ENCODE measurements around the gene KANK3.
"Not testable (repeated sequence)": the region's sequence is repeated elsewhere in the genome, so short reads cannot be mapped to it uniquely, and the experiment has no call there.

Gene KANK3

DNA sequence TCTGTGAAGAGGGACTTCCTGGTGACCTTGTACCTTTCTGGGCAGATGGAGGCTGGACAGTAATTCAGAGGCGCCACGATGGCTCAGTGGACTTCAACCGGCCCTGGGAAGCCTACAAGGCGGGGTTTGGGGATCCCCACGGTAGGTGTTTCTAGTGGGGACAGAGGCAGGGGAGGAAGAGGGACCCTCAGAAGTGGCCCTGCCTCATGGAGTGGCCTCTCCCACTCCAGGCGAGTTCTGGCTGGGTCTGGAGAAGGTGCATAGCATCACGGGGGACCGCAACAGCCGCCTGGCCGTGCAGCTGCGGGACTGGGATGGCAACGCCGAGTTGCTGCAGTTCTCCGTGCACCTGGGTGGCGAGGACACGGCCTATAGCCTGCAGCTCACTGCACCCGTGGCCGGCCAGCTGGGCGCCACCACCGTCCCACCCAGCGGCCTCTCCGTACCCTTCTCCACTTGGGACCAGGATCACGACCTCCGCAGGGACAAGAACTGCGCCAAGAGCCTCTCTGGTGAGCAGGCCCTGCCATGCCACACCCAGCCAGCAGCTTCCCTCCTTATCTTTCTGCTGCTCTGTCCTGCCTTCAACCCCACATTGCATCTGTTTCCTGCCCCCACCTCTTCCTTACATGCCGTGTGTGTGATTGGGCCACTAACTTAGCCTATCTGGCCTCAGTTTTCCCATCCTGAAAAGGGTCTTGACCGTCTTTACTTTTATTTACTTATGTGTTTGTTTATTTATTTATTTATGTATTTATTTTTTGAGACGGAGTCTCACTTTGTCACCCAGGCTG, 28.1 kb upstream of the KANK3 start:
- DNase-seq, result no peak

DNA sequence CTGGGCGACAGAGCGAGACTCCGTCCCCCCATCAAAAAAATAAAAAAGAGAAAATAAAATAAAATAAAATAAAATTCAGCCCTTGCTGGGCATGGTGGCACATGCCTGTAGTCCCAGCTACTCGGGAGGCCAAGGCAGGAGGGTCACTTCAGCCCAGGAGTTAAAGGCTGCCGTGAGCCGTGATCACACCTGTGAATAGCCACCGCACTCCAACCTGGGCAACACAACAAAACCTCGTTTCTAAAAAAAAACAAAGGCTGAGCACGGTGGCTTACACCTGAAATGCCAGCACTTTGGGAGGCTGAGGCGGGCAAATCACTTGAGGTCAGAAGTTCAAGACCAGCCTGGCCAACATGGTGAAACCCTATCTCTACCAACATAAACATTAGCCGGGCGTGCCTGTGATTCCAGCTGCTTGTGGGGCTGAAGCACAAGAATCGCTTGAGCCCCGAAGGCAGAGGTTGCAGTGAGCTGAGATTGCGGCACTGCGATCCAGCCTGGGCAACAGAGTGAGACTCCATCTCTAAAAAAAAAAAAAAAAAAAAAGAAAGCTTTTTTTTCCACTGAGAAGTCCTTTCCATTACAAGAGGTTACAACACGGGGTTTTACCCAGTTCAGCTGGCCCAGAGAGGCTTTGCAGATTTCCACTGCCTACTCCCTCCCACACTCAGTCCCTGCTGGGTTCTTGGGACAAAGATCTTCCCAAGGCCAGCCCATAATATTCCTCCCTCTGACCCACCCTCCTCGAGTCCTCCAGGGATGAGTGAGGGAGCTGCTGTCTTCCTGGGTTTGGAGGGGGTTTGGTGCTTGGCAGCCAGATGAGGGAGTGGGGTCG, 27.3 kb upstream of the KANK3 start:
- DNase-seq, result no peak

DNA sequence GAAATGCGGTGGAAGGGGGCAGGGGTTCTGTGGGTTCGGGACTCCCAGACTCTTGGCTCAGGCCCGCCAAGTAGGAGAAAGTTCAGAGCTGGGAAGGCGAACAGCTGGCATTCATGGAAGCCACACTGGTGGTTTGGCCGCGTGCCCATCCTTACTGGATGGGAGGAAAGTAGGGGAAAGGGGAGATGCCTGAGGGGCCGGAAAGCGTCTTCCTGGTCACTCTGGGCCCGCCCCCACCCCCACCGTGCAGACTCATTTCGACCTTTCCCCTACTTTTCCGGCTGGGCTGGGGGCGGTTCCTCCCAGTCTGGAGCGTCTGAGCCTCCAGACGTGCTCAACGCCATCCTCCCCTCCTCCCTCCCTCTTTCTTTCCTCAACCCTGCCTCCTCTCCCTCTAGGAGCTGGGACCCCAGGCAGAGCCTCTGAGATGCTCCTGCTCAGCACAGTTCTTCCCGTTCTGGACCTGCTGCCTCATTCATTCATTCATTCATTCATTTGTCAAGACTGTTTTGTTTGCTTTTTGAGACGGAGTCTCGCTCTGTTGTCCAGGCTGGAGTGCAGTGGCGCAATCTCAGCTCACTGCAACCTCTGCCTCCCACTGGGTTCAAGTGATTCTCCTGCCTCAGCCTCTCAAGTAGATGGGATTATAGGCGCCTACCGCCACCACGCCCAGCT, 24.4 kb upstream of the KANK3 start:
- peak; percentile 76 for DNase-seq

DNA sequence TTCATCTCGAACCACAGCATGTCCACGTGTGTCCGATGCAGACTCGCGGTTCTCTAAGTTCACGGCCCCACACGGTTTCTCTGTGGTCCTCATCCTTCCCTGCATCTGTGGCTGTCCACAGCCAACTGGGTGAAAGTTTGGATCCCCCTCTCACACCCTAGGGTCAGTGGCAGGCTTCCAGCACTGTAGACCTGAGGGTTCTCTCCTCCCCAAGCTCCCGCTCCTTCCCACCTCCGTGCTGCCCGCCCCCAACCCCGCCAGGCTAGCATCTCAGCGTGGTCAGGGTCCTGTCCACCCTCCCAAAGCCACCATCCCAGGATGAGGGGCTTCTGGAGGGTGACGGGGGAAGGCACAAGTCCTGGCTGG, 23.9 kb upstream of the KANK3 start:
- no peak for DNase-seq

DNA sequence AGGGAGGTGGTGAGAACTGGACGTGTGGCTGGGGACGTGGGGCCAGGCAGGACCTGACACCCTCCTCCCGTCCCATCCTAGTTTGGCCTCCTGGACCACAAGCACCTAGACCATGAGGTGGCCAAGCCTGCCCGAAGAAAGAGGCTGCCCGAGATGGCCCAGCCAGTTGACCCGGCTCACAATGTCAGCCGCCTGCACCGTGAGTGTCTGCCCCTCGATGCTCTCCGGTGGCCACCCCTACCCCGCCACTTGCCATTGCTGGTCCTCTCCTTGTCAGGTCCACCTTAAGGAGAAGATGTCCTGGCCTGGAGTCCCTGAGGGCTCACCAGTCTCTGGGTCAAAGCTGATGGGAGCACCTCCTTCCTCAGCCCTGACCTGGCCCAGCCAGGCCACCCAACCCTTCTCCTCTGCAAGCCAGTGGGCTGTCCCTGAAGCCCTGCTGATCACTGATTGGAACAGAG, 23.1 kb upstream of the KANK3 start:
- no peak for DNase-seq

DNA sequence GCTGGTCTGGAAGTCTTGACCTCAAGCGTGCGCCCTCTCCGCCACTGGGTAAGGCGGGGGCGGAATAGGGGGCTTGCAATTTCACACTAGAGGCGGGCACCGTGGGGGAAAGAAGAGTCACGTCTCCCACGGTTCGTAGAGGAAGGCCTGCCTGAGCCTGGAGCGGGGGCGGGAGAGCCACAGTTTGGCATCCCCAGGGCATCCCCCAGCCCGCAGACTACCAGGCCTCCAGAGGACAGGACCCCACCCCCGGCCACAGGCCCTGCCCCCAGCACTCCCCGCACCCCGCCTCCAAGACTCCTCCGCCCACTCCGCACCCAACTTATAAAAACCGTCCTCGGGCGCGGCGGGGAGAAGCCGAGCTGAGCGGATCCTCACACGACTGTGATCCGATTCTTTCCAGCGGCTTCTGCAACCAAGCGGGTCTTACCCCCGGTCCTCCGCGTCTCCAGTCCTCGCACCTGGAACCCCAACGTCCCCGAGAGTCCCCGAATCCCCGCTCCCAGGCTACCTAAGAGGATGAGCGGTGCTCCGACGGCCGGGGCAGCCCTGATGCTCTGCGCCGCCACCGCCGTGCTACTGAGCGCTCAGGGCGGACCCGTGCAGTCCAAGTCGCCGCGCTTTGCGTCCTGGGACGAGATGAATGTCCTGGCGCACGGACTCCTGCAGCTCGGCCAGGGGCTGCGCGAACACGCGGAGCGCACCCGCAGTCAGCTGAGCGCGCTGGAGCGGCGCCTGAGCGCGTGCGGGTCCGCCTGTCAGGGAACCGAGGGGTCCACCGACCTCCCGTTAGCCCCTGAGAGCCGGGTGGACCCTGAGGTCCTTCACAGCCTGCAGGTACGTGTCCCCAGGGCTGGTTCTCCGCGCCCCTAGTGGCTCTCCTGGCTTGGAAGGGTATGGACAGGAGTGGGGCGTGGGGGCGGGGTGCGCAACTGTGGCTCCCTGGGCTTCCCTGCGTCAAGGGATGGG, 21.0 kb upstream of the KANK3 start, which contains the start of gene ANGPTL4:
TSS of gene ANGPTL4 (plus strand) at position 353 of the 969 bp plus-strand sequence. CDS start at position 520, 167 bp downstream.
- peak; percentile 81 for DNase-seq

DNA sequence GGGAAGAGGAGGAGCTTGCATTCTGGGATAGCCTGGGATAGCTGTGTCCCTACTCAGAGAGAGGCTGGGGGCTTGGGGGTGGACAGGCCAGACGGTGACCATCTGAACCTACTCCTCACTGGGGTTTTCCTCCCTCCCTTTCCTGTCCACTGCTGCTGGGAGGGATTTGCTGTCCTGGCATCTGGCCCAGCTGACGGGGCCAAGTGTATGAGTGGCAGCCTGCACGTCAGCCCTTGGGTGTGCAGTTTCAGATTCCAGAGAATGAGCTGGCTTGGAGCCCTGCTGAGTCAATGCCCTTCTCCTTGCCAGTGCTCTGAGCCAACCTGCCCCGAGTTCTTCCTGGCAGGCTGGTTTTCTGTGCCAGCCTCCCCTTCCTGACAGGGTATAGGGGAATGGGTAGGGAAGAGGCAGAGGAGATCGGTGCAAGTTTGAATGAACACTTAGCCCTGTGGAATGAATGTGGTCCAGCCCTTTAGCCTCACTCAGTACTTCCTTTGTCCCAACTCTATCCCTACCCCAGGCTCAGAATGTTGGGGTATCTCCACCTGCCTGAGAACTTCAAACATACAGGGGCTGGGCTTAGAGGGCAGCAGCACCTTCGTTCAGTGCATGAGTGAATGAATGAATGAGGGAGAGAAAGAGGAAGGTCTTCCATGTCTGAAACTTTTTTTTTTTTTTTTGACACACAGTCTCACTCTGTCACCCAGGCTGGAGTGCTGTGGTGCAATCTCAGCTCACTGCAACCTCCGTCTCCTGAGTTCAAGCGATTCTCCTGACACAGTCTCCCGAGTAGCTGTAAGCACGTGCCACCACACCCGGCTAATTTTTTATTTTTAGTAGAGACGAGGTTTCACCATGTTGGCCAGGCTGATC, 19.1 kb upstream of the KANK3 start:
- DNase-seq, result peak; percentile 42

DNA sequence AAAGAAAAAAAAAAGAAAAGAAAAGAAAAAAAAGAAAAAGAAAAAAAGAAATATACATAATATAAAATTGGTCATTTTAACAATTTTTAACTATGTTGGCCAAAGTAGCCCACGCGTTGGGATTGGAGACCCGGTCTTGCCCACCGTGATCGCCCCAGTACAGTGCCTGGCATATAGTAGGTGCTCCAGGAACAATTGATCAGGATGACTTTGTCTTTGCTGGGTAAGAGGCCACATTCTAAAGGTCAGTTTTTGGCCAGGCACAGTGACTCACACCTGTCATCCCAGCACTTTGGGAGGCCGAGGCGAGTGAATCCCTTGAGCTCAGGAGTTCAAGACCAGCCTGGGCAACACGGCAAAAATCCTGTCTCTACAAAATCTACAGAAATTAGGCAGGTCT, 17.1 kb upstream of the KANK3 start:
- DNase-seq, result no peak

DNA sequence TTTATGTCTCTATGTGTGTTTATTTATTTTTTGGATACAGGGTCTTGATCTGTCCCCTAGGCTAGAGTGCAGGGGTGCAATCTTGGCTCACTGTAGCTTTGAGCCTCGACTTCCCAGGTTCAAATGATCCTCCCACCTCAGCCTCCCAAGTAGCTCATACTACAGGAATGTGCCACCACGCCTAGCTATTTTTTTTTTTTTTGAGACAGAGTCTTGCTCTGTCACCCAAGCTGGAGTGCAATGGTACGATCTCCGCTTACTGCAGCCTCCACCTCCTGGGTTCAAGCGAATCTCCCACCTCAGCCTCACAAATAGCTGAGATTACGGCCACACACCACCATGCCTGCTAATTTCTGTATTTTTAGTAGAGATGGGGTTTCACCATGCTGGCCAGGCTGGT, 15.9 kb upstream of the KANK3 start:
- DNase-seq, result no peak

DNA sequence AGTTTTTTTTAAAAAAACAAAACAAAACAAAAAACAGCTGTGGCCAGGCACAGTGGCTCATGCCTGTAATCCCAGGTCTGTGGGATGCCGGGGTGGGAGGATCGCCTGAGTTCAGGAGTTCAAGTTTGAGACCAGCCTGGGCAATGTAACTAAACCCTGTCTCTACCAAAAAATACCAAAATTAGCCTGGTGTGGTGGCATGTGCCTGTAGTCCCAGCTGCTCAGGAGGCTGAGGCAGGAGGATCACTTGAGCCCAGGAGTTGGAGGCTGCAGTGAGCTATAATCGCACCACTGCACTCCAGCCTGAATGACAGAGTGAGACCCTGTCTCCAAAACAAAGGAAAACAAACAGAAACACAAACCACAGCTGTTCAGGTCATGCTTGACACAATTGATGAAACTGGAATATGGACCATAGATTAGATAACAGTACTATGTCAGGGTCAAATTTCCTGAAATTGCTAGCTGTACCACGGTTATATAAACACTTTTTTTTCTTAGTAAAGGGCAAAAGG, 14.0 kb upstream of the KANK3 start:
- no peak for DNase-seq

DNA sequence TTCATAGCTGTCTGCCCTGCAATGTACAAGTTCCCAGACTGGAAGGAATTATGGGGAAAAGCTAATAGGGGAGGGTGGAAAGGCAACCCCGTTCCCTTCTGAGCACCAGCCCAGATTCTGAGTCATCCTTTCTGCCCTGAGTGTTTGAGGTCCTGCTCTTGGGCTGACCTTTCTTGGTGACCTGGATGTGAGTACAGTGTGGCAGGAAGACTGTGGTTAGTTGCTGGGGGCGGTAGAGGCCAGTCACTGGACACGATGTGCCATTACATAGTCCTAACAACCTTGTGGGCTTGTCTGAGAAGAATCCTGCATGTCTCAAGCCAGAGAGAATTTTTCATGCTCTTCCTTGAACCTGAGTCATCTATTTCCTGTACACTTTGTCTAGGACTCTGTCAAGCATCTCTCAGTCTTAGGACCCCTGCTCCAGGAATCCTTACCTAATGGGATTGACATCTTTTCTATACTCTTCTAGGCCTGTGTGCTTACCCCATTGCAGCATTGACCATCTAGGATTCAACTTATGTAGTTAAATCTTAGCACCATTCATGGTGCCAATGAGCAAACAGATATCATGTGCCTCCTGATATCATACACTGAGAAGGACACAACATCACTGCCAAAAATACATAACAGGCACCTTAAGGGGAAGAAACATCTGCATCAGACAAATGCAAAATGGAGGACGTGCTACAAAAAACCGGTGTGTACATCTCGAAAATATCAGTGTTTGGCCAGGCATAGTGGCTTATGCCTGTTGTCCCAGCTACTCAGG, 12.8 kb upstream of the KANK3 start:
- DNase-seq, result no peak

DNA sequence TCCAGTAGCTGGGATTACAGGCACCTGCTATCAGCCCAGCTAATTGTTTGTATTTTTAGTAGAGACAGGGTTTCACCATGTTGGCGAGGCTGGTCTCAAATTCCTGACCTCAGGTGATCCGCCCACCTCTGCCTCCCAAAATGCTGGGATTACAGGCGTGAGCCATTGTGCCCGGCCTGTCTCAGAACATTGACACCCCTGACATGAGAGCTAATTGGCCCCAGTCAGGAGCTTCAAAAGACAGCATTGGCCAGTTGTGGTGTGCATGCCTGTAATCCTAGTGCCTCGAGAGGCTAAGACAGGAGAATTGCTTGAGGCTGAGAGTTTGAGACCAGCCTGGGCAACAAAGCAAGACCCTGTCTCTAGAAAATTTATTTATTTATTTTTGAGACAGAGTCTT, 9.8 kb upstream of the KANK3 start:
- DNase-seq, result not testable (repeated sequence)

DNA sequence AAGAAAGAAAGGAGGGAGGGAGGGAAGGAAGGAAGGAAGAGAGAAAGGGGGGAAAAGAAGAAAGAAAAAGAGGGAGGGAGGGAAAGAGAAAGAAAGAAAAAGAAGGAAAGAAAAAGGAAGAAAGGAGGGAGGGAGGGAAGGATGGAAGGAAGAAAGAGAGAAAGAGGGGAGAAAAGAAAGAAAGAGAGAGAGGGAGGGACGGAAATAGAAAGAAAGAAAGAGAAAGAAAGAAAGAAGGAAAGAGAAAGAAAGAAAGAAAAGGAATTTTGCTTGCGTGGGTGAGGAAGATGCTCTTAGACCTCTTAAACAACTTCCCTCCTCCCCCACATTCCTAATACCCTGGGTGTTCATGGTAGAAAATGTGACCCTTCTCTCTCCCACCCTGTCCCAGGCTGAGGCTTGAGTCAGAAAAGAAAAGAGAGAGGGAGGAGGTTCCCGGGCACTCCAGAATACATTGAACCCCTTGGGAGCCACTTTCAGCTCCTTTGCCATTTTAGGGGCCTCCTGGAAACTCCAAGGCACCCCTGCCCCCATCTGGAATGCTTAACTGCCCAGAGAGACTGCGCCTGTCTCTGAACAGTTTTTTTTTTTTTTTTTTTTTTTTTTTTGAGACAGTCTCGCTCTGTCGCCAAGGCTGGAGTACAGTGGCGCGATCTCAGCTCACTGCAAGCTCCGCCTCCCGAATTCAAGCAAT, 9.2 kb upstream of the KANK3 start:
- peak; percentile 69 for DNase-seq

DNA sequence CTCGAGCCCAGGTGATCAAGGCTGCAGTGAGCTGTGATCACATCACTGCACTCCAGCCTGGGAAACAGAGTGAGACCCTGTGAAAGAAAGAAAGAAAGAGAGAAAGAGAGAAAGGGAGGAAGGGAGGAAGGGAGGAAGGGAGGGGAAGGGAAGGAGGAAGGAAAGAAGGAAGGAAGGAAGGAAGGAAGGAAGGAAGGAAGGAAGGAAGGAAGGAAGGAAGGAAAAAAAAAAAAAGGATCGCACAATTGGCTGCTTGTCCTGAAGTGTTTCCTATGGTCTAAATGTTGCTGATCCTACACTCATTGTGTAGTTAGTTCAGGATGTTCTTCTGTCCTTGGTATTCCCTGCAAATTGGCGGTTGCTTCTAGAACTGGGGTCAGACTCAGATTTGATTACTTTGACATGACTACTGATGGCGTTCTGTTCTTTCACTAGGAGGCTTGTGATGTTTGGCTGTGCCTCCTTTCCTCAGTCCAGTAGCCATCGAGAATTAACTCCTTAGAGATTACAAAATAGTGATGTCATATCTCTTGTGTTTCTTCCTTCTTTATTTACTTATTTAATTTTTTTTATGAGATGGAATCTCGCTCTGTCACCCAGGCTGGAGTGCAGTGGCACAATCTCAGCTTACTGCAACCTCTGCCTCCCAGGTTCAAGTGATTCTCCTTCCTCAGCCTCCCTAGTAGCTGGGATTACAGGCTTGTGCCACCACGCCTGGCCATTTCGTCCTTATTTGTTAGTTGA, 6.7 kb upstream of the KANK3 start:
- DNase-seq, result not testable (repeated sequence)

DNA sequence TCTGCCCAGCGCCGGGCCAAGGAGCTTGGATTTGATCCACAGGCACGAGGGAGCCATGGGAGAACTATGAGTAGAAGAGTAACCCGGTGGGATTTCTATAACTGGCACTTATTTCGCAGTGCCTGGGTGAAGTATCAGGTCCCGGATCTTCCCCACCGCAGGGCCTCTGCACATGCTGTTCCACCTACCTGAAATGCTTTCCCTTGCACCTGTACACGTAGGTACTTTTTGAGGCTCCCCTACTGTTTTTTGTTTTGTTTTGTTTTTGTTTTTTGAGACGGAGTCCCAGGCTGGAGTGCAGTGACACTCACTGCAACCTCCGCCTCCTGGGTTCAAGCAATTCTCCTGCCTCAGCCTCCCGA, 402 bp upstream of the KANK3 start:
- no peak for DNase-seq

DNA sequence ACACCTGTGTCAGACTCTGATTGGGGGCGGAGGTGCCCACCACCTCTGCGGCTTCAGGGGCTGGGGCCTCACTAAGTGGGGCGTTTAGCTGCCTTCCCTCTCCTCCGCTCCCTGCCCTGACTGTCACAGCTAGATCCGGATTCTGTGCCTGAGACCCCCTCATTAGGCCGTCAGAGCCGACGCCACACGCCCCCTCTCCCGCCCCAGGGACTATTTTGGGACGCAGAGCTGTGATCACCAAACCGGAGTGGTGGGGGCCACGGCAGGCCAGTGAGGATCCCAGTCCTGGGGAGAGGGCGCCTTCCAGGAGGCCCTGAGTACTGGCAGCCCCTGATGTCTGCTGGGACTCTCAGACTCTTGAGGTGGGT, 762 bp downstream of the KANK3 start:
- DNase-seq, result no peak

DNA sequence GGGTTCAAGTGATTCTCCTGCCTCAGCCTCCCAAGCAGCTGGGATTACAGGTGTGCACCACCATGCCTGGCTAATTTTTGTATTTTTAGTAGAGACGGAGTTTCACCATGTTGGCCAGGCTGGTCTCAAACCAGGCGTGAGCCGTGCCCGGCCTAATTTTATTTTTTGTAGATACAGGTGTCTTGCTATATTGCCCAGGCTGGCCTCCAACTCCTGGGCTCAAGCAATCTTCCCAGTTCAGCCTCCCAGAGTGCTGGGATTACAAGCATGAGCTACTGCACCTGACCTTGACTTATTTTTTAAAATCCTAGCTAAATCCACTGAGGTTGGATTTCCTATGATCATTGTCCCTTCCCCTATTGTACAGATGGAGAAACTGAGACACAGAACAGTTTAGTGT, 1.6 kb downstream of the KANK3 start:
- DNase-seq, result not testable (repeated sequence)

DNA sequence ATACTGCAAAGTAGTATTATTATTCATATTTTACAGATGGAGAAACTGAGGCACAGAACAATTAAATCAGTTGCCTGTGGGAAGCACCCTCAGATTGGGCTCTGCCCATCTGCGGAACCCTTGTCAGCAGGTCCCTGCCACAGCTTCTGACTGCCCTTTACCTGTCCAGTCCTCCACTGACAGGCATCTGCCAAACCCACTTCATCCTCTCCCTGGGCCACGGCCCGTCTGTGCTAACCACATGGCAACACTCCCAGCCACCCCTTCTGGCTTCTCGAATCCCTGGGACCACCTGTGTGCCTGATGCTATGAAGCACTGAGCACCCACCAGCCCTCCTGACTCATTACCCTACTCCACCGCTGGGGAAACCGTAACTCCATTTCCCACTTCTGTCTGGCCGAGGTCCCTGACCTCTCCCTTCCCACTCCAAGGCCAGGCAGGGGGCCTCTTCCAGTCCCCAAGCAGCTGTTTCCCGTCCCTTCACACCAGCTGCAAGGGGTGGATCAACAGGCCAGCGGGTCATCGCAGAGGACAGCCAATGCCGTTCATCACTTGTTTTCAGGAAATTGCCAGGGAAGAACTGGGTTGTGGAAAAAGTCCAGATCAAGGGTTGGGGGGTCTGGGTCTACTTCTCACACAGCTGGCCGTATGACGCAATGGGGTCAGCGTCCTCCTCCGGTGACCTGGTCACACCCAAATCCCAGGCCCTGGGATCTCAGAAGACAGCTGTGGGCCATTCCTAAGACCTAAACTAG, 2.5 kb downstream of the KANK3 start:
- no peak for DNase-seq
